ENCODE data around the gene MAGEB17. TPM values are rescaled to one million over a fixed set of nuclear protein-coding genes. Genes with fewer than 3 reads are reported as not detected.

MAGEB17 gene
- total and polyA plus RNA-seq, 9 of the 15 experiments (the other 6 are each of a cell fraction or from before 2014, with no cell fraction given) = 0.07 to 0.45 (median 0.14) TPM; not detected in 1

DNA sequence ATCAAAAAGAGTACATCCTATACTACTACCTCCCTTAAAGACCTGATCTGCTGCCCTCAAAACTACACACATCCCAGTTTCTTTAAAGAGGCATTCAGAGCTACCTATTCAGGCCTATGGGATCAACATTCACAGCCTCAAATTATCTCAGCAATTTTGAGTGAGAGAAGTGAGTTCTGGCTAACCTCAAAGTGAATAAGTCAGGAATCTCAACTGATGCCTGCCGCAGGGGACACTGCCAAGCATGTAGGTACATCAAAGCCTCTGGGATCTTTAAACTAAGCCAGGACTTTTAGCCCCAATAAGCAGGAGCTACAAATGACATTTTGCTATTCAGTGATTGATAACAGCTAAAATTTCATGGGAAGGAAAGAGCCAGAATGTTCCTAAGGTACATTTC is 32.3 kb upstream of the MAGEB17 start:
- H3K4me1 ChIP-seq (replicated peaks in 1 of 2; ENCODE audit: control insufficient read depth in 2 of 2, insufficient read depth in 2 of 2, low read length in 2 of 2) = no peaks in the 10 kb centered on the region
- no peak overlapping the region for H2AFZ ChIP-seq (ENCODE audit: low read depth, low read length)
- H3K27ac ChIP-seq (ENCODE audit: extremely low read depth, low read depth, low read length) = no peak overlapping the region
- ChIA-PET POLR2A (no interaction called here), CTCF (ENCODE audit: low intra/inter-chr PET ratio) (no interaction called here)
- H3K4me3 ChIP-seq = no peak overlapping the region
- no peak for FAIRE-seq
- no peaks in the 10 kb centered on the region for H3K79me2 ChIP-seq (ENCODE audit: control insufficient read depth, insufficient read depth, low read length)
- no peak for ATAC-seq
- no peaks in the 10 kb centered on the region for H3K9me3 ChIP-seq (replicated peaks; ENCODE audit: control insufficient read depth, insufficient read depth, low read depth, low read length)
- DNase-seq (ENCODE audit: extremely low read depth in 1 of 4, low spot score in 3 of 4) = no peak
- no peaks in the 10 kb centered on the region for H3K27me3 ChIP-seq (ENCODE audit: control insufficient read depth in 2 of 2, insufficient read depth in 2 of 2, low read length in 2 of 2)
- H4K20me1 ChIP-seq (replicated peaks; ENCODE audit: control insufficient read depth, insufficient read depth, low read length) = no peaks in the 10 kb centered on the region
- H3K36me3 ChIP-seq (ENCODE audit: control insufficient read depth, insufficient read depth, low read length) = no peaks in the 10 kb centered on the region
- no peaks in the 10 kb centered on the region for H3K9me1 ChIP-seq (ENCODE audit: control insufficient read depth, insufficient read depth, low read length)
- 0% methylated on average over 1 of the region's 1 CpG for WGBS (ENCODE audit: insufficient coverage, low coverage, missing lambda C conversion rate)
- H3K9ac ChIP-seq (ENCODE audit: insufficient read depth in 1 of 2, low read depth in 2 of 2, low read length in 2 of 2) = no peak overlapping the region
- intact Hi-C loops (cut with micrococcal nuclease) = loop anchor here (5.0 kb wide), 1 partner anchor 373 kb away; no protein-coding TSS in a partner anchor
- no peak overlapping the region for H3K4me2 ChIP-seq (ENCODE audit: insufficient read depth, low read length)
- no TSS peak for BruUV-seq (replicated peaks)
- in situ Hi-C loops (cut with MboI) = no loop called here
- TF ChIP-seq DDX20 (tag; IDR thresholded peaks at IDR 0.05; ENCODE audit: low read depth) (no peak), BRD9 (IDR thresholded peaks at IDR 0.05; ENCODE audit: low read depth, partially characterized antibody) (no peak), MYBL2 (IDR thresholded peaks at IDR 0.05; ENCODE audit: low read depth) (no peak), MYBL2 (CRISPR knock-in tag; IDR thresholded peaks at IDR 0.05; ENCODE audit: borderline replicate concordance) (no peak), BRD4 (IDR thresholded peaks at IDR 0.05) (no peak), ZNF76 (CRISPR knock-in tag; IDR thresholded peaks at IDR 0.05; ENCODE audit: borderline replicate concordance) (no peak), RB1 (IDR thresholded peaks at IDR 0.05; ENCODE audit: low read depth) (no peak), ZNF143 (CRISPR knock-in tag; IDR thresholded peaks at IDR 0.05) (no peak), SMAD4 (CRISPR knock-in tag; conservative IDR thresholded peaks at IDR 0.05) (no peak), PHB2 (IDR thresholded peaks at IDR 0.05; ENCODE audit: low read depth) (no peak), TEAD2 (tag; IDR thresholded peaks at IDR 0.05) (no peak), ZNF140 (CRISPR knock-in tag; IDR thresholded peaks at IDR 0.05) (no peak), TAF1 (IDR thresholded peaks at IDR 0.05; ENCODE audit: control insufficient read depth, extremely low read depth, insufficient read depth, low read length, severe bottlenecking) (no peak), FOXK1 (CRISPR knock-in tag; IDR thresholded peaks at IDR 0.05; ENCODE audit: borderline replicate concordance) (no peak), PPARD (CRISPR knock-in tag; IDR thresholded peaks at IDR 0.05) (no peak), ZNF444 (CRISPR knock-in tag; IDR thresholded peaks at IDR 0.05) (no peak), NR2C1 (IDR thresholded peaks at IDR 0.05) (no peak), NR2C1 (tag; IDR thresholded peaks at IDR 0.05) (no peak)
- TF ChIP-seq, protein P1, sequence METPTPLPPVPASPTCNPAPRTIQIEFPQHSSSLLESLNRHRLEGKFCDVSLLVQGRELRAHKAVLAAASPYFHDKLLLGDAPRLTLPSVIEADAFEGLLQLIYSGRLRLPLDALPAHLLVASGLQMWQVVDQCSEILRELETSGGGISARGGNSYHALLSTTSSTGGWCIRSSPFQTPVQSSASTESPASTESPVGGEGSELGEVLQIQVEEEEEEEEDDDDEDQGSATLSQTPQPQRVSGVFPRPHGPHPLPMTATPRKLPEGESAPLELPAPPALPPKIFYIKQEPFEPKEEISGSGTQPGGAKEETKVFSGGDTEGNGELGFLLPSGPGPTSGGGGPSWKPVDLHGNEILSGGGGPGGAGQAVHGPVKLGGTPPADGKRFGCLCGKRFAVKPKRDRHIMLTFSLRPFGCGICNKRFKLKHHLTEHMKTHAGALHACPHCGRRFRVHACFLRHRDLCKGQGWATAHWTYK (CRISPR knock-in tag; IDR thresholded peaks at IDR 0.05) = no peak
- TF ChIP-seq, protein P2, sequence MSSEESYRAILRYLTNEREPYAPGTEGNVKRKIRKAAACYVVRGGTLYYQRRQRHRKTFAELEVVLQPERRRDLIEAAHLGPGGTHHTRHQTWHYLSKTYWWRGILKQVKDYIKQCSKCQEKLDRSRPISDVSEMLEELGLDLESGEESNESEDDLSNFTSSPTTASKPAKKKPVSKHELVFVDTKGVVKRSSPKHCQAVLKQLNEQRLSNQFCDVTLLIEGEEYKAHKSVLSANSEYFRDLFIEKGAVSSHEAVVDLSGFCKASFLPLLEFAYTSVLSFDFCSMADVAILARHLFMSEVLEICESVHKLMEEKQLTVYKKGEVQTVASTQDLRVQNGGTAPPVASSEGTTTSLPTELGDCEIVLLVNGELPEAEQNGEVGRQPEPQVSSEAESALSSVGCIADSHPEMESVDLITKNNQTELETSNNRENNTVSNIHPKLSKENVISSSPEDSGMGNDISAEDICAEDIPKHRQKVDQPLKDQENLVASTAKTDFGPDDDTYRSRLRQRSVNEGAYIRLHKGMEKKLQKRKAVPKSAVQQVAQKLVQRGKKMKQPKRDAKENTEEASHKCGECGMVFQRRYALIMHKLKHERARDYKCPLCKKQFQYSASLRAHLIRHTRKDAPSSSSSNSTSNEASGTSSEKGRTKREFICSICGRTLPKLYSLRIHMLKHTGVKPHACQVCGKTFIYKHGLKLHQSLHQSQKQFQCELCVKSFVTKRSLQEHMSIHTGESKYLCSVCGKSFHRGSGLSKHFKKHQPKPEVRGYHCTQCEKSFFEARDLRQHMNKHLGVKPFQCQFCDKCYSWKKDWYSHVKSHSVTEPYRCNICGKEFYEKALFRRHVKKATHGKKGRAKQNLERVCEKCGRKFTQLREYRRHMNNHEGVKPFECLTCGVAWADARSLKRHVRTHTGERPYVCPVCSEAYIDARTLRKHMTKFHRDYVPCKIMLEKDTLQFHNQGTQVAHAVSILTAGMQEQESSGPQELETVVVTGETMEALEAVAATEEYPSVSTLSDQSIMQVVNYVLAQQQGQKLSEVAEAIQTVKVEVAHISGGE (CRISPR knock-in tag; IDR thresholded peaks at IDR 0.05) = no peak

Measured in K562 (cell line).